SK-N-SH treated with all-trans-retinoic acid at 6 μM for 48 hours (cell line): ENCODE data around the gene TPSD1.
"Not testable (repeated sequence)": the region's sequence is repeated elsewhere in the genome, so short reads cannot be mapped to it uniquely, and the experiment has no call there.

Experiments
- ARNTL ChIP-seq: fragments of 450-650 bp; formaldehyde crosslinking; IDR thresholded peaks from 2 replicates; pipeline ENCODE4 v1.5.0; 2020; ENCODE audit warnings: low read depth, mild to moderate bottlenecking, moderate library complexity, borderline replicate concordance
- BACH2 ChIP-seq: fragments of 250-450 bp; sonication (Bioruptor Pico); IDR thresholded peaks from 2 replicates; pipeline ENCODE4 v1.9.0; 2021; ENCODE audit warnings: mild to moderate bottlenecking, borderline replicate concordance
- CREB5 ChIP-seq: fragments of 250-450 bp; sonication (Bioruptor Pico); IDR thresholded peaks from 2 replicates; pipeline ENCODE4 v1.5.1; 2020; ENCODE audit warnings: low read depth, mild to moderate bottlenecking, moderate library complexity
- ESRRG ChIP-seq: fragments of 250-450 bp; sonication (Bioruptor Pico); IDR thresholded peaks from 2 replicates; pipeline ENCODE4 v1.6.1; 2021; ENCODE audit warnings: mild to moderate bottlenecking
- PATZ1 ChIP-seq: fragments of 250-450 bp; sonication (Bioruptor Pico); IDR thresholded peaks from 2 replicates; pipeline ENCODE4 v1.8.0; 2020; ENCODE audit warnings: mild to moderate bottlenecking, moderate library complexity, borderline replicate concordance
- RARB ChIP-seq: fragments of 250-450 bp; sonication (Bioruptor Pico); IDR thresholded peaks from 2 replicates; pipeline ENCODE4 v1.8.0; 2021; ENCODE audit warnings: mild to moderate bottlenecking, moderate library complexity
- TSHZ2 ChIP-seq: fragments of 250-450 bp; sonication (Bioruptor Pico); IDR thresholded peaks from 2 replicates; pipeline ENCODE4 v1.5.0; 2020; ENCODE audit warnings: mild to moderate bottlenecking, moderate library complexity
- ZFP3 ChIP-seq: fragments of 250-450 bp; sonication (Bioruptor Pico); IDR thresholded peaks from 2 replicates; pipeline ENCODE4 v1.5.0; 2020; ENCODE audit warnings: mild to moderate bottlenecking, moderate library complexity
- ZFP30 ChIP-seq: fragments of 450-650 bp; formaldehyde crosslinking; IDR thresholded peaks from 2 replicates; pipeline ENCODE4 v1.5.0; 2022; ENCODE audit warnings: mild to moderate bottlenecking, moderate library complexity
- ZNF565 ChIP-seq: fragments of 450-650 bp; formaldehyde crosslinking; conservative IDR thresholded peaks from 2 replicates; pipeline ENCODE4 v1.5.0; 2020; ENCODE audit warnings: low read depth, mild to moderate bottlenecking, moderate library complexity
- ZNF70 ChIP-seq: fragments of 450-650 bp; formaldehyde crosslinking; IDR thresholded peaks from 2 replicates; pipeline ENCODE4 v1.5.0; 2020; ENCODE audit warnings: mild to moderate bottlenecking, moderate library complexity

GRCh38 chr16:1255276-1256122, at the start of gene TPSD1:
- TF ChIP-seq PATZ1 (CRISPR knock-in tag); ZNF70 (CRISPR knock-in tag); RARB (CRISPR knock-in tag); ZNF565; ARNTL (CRISPR knock-in tag); TSHZ2 (CRISPR knock-in tag); ESRRG (CRISPR knock-in tag); ZFP3 (CRISPR knock-in tag); CREB5 (CRISPR knock-in tag); BACH2; ZFP30: not testable (repeated sequence)
